Measurements from ENCODE around the gene STING1.

STING1 gene

DNA sequence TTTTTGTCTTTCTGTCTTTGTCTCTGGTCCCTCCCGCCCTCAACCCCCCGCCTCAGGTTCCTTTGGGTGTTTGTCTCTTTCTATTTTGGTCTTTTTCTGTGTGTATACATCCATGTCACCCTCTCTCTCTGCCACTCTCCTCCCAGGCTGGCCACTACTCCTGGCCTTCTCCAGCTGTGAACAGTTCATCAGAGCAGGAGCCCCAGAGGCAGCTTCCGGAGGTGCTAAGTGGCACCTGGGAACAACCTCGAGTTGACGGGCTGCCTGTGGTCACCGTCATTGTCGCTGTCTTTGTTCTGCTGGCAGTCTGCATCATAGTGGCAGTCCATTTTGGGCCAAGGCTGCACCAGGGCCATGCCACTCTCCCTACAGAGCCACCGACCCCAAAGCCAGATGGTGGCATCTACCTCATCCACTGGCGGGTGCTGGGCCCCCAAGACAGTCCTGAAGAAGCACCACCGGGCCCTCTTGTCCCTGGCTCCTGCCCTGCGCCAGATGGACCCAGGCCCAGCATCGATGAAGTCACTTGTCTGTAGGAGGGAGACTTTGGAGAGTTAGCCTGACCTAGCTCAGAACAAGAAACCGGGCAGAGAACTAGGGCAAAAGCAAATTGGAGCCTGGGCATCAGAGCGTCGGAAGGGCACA, 10.1 kb downstream of the STING1 start:
- H3K4me2 ChIP-seq (ENCODE audit: low read length): no peak overlapping the region
- no peak overlapping the region for H2AFZ ChIP-seq (ENCODE audit: low read length)
- no peak overlapping the region for H3K27ac ChIP-seq (ENCODE audit: low read depth, low read length, poor library complexity, severe bottlenecking)
- no peak overlapping the region for H3K9ac ChIP-seq (ENCODE audit: low read length)
- no peaks in the 10 kb centered on the region for H3K79me2 ChIP-seq (ENCODE audit: insufficient read depth, low read length)
- no peaks in the 10 kb centered on the region for H4K20me1 ChIP-seq (ENCODE audit: insufficient read depth, low read length)
- peaks cover 4% of the 10 kb centered on the region for H3K4me1 ChIP-seq (ENCODE audit: insufficient read depth, low read length, severe bottlenecking)
- TF ChIP-seq, protein P1, sequence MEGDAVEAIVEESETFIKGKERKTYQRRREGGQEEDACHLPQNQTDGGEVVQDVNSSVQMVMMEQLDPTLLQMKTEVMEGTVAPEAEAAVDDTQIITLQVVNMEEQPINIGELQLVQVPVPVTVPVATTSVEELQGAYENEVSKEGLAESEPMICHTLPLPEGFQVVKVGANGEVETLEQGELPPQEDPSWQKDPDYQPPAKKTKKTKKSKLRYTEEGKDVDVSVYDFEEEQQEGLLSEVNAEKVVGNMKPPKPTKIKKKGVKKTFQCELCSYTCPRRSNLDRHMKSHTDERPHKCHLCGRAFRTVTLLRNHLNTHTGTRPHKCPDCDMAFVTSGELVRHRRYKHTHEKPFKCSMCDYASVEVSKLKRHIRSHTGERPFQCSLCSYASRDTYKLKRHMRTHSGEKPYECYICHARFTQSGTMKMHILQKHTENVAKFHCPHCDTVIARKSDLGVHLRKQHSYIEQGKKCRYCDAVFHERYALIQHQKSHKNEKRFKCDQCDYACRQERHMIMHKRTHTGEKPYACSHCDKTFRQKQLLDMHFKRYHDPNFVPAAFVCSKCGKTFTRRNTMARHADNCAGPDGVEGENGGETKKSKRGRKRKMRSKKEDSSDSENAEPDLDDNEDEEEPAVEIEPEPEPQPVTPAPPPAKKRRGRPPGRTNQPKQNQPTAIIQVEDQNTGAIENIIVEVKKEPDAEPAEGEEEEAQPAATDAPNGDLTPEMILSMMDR (IDR thresholded peaks at IDR 0.05; ENCODE audit: low read length): no peak
- TF ChIP-seq EZH2 (IDR thresholded peaks at IDR 0.05; ENCODE audit: borderline replicate concordance, low read length): no peak
- H3K36me3 ChIP-seq (ENCODE audit: insufficient read depth, low read length): no peaks in the 10 kb centered on the region
- H3F3A ChIP-seq (ENCODE audit: insufficient read depth, low read length): no peaks in the 10 kb centered on the region
- no peak overlapping the region for H3K4me3 ChIP-seq (ENCODE audit: low read depth, low read length, poor library complexity, severe bottlenecking)
- no peaks in the 10 kb centered on the region for H3K9me3 ChIP-seq (ENCODE audit: low read length)
- H3K27me3 ChIP-seq (ENCODE audit: insufficient read depth, low read length): peaks cover 22% of the 10 kb centered on the region; the same call in 1 of the 2 replicates
- no peaks in the 10 kb centered on the region for H3K9me2 ChIP-seq (ENCODE audit: low read depth, low read length)

DNA sequence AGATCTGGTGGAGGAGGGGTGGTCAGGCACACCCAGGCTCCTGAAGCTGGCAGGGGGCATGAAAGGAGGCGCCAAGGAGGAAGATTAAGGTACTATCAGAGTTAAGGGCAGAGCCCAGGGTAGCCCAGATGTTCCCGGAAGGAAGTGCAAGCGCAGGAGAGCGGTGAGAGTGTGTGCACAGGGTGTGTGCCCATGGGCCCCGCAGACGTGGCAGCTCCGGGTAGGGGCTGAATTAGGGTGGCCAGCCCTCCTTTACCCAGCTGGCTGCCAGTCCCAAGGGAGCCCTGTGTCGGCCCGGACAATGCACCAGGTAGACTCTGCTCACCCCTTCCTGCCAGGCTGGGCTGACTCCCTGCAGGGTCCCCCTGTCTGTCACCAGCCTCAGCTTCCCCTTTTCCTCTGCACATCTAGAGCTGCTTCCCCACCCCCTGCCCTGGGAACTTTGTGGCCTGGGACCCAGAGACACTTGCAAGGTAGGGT, 11.7 kb downstream of the STING1 start, which contains the start of gene SMIM33:
Gene SMIM33 (plus strand): TSS at position 184 of the 480 bp plus-strand sequence. CDS start 118 bp downstream, at position 302.
- Histone ChIP-seq H2AFZ (ENCODE audit: low read length) (no peak within 1 kb of the TSS), H3K79me2 (ENCODE audit: insufficient read depth, low read length) (no peaks in the 10 kb centered on the region), H3F3A (ENCODE audit: insufficient read depth, low read length) (no peaks in the 10 kb centered on the region), H4K20me1 (ENCODE audit: insufficient read depth, low read length) (no peaks in the 10 kb centered on the region), H3K4me1 (ENCODE audit: insufficient read depth, low read length, severe bottlenecking) (peaks cover 4% of the 10 kb centered on the region), H3K4me2 (ENCODE audit: low read length) (no peak within 1 kb of the TSS), H3K9me3 (ENCODE audit: low read length) (no peaks in the 10 kb centered on the region), H3K4me3 (ENCODE audit: low read depth, low read length, poor library complexity, severe bottlenecking) (no peak within 1 kb of the TSS), H3K27me3 (ENCODE audit: insufficient read depth, low read length) (peaks cover 22% of the 10 kb centered on the region; the same call in 1 of the 2 replicates), H3K36me3 (ENCODE audit: insufficient read depth, low read length) (no peaks in the 10 kb centered on the region), H3K27ac (ENCODE audit: low read depth, low read length, poor library complexity, severe bottlenecking) (no peak within 1 kb of the TSS), H3K9ac (ENCODE audit: low read length) (no peak within 1 kb of the TSS), H3K9me2 (ENCODE audit: low read depth, low read length) (no peaks in the 10 kb centered on the region)
- TF ChIP-seq, protein P1 (IDR thresholded peaks at IDR 0.05; ENCODE audit: low read length): no peak

DNA sequence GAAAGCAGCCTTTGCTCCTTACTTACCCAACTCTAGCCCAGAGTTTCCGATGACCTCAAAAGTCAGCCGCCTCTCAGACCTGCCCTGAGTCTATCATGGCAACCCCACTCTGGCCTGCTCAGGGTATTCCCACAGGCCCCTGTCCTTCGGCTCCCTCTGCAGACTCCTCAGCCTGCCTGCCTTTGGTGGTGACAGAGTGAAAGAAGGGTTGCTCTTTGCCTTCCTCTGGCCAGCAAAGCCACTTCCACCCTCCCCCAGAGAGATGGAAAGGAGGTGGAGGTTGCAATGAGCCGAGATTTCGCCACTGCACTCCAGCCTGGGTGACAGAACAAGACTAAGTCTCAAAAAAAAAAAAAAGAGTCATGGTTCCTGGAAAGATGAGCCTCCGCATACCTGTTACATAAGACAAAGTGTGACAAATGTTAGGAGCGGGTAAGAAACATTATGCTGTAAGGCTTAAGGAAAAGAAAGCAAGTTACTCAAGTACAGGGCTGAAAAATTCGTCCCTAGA, 14.1 kb downstream of the STING1 start:
- Histone ChIP-seq H4K20me1 (ENCODE audit: insufficient read depth, low read length) (no peaks in the 10 kb centered on the region), H3F3A (ENCODE audit: insufficient read depth, low read length) (no peaks in the 10 kb centered on the region), H3K9me2 (ENCODE audit: low read depth, low read length) (no peaks in the 10 kb centered on the region), H2AFZ (ENCODE audit: low read length) (no peak overlapping the region), H3K36me3 (ENCODE audit: insufficient read depth, low read length) (no peaks in the 10 kb centered on the region), H3K27ac (ENCODE audit: low read depth, low read length, poor library complexity, severe bottlenecking) (no peak overlapping the region), H3K4me3 (ENCODE audit: low read depth, low read length, poor library complexity, severe bottlenecking) (no peak overlapping the region), H3K4me2 (ENCODE audit: low read length) (no peak overlapping the region), H3K27me3 (ENCODE audit: insufficient read depth, low read length) (peaks cover 17% of the 10 kb centered on the region; the same call in 1 of the 2 replicates), H3K79me2 (ENCODE audit: insufficient read depth, low read length) (no peaks in the 10 kb centered on the region), H3K4me1 (ENCODE audit: insufficient read depth, low read length, severe bottlenecking) (peaks cover 4% of the 10 kb centered on the region), H3K9me3 (ENCODE audit: low read length) (no peaks in the 10 kb centered on the region), H3K9ac (ENCODE audit: low read length) (no peak overlapping the region)
- TF ChIP-seq, protein P1 (IDR thresholded peaks at IDR 0.05; ENCODE audit: low read length): no peak
- TF ChIP-seq EZH2 (IDR thresholded peaks at IDR 0.05; ENCODE audit: borderline replicate concordance, low read length): no peak
